ENCODE data around the gene GRIP1.

GRIP1 gene

DNA sequence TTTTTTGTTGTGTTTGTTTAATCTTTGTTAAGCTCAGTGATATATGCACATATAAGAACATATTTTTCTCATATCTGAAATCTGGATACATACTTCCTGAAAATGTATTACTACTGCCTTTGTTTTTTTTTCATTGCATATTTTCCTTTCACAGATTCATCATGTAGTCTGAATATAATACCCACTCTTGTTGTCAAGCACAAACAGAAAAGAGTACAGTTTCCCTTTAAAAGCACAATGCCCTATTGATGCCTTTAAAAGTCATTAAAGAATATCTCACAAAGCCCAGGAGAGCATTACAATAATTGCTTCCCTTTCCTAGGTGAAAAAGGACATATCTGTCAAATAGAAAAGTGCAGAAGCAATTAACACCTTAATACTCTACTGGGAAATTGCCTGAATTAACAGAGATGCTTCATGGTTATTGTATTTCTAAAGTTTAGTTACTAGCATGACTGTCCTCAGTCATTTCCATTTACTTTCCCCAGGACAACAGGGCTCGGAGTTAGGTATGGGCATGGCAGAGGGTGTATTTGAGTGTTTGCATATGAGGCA lies 107.4 kb downstream of the GRIP1 start:
- Histone ChIP-seq H3K4me3 (ENCODE audit: insufficient read depth, low read length, poor library complexity, severe bottlenecking) (no peak overlapping the region), H4K20me1 (ENCODE audit: low read depth, low read length) (no peaks in the 10 kb centered on the region), H3F3A (ENCODE audit: insufficient read depth) (no peaks in the 10 kb centered on the region), H3K27me3 (ENCODE audit: low read length) (no peaks in the 10 kb centered on the region), H3K9me3 (ENCODE audit: insufficient read depth, low read length) (no peaks in the 10 kb centered on the region), H3K4me2 (ENCODE audit: low read depth, low read length, poor library complexity, severe bottlenecking) (no peak overlapping the region), H3K27ac (ENCODE audit: low read depth, low read length) (no peak overlapping the region), H3K79me2 (ENCODE audit: insufficient read depth, low read length) (no peaks in the 10 kb centered on the region), H3K9me2 (replicated peaks; ENCODE audit: insufficient read depth, low read length) (no peaks in the 10 kb centered on the region), H3K9ac (ENCODE audit: low read length) (no peak overlapping the region), H3K36me3 (ENCODE audit: low read length) (no peaks in the 10 kb centered on the region), H2AFZ (ENCODE audit: low read depth, low read length, severe bottlenecking) (no peak overlapping the region)
- TF ChIP-seq EZH2phosphoT487 (conservative IDR thresholded peaks at IDR 0.05; ENCODE audit: low read length): no peak
- TF ChIP-seq, protein P1, sequence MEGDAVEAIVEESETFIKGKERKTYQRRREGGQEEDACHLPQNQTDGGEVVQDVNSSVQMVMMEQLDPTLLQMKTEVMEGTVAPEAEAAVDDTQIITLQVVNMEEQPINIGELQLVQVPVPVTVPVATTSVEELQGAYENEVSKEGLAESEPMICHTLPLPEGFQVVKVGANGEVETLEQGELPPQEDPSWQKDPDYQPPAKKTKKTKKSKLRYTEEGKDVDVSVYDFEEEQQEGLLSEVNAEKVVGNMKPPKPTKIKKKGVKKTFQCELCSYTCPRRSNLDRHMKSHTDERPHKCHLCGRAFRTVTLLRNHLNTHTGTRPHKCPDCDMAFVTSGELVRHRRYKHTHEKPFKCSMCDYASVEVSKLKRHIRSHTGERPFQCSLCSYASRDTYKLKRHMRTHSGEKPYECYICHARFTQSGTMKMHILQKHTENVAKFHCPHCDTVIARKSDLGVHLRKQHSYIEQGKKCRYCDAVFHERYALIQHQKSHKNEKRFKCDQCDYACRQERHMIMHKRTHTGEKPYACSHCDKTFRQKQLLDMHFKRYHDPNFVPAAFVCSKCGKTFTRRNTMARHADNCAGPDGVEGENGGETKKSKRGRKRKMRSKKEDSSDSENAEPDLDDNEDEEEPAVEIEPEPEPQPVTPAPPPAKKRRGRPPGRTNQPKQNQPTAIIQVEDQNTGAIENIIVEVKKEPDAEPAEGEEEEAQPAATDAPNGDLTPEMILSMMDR (IDR thresholded peaks at IDR 0.05; ENCODE audit: insufficient read depth, low read length, poor library complexity, severe bottlenecking): no peak

DNA sequence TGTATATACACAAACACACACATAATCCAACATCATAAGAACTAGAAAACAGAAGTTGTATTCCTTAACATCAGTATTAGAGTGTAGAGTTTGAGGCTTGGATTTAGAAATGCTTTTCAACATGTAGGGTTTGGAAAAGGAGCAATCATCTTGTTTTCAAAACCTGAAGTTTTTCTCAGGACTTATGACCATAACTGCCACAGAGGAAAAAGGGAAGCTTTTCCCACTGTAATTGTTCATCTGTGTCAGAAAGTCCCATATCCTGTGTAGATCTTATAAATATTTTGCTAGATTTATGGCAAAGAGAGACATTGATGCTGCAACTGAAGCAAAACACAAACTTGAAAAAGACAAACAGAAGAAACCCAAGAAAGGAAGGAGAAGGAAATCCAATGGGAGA lies 115.7 kb downstream of the GRIP1 start:
- no peaks in the 10 kb centered on the region for H3K27me3 ChIP-seq (ENCODE audit: low read length)
- H3F3A ChIP-seq (ENCODE audit: insufficient read depth): no peaks in the 10 kb centered on the region
- no peaks in the 10 kb centered on the region for H3K79me2 ChIP-seq (ENCODE audit: insufficient read depth, low read length)
- no peaks in the 10 kb centered on the region for H4K20me1 ChIP-seq (ENCODE audit: low read depth, low read length)
- no peak overlapping the region for H3K4me2 ChIP-seq (ENCODE audit: low read depth, low read length, poor library complexity, severe bottlenecking)
- no peak overlapping the region for H3K27ac ChIP-seq (ENCODE audit: low read depth, low read length)
- H3K9me3 ChIP-seq (ENCODE audit: insufficient read depth, low read length): no peaks in the 10 kb centered on the region
- H3K36me3 ChIP-seq (ENCODE audit: low read length): no peaks in the 10 kb centered on the region
- H2AFZ ChIP-seq (ENCODE audit: low read depth, low read length, severe bottlenecking): no peak overlapping the region
- TF ChIP-seq, protein P1 (IDR thresholded peaks at IDR 0.05; ENCODE audit: insufficient read depth, low read length, poor library complexity, severe bottlenecking): no peak
- no peak for TF ChIP-seq EZH2phosphoT487 (conservative IDR thresholded peaks at IDR 0.05; ENCODE audit: low read length)
- no peak overlapping the region for H3K9ac ChIP-seq (ENCODE audit: low read length)
- no peak overlapping the region for H3K4me3 ChIP-seq (ENCODE audit: insufficient read depth, low read length, poor library complexity, severe bottlenecking)
- no peaks in the 10 kb centered on the region for H3K9me2 ChIP-seq (replicated peaks; ENCODE audit: insufficient read depth, low read length)

DNA sequence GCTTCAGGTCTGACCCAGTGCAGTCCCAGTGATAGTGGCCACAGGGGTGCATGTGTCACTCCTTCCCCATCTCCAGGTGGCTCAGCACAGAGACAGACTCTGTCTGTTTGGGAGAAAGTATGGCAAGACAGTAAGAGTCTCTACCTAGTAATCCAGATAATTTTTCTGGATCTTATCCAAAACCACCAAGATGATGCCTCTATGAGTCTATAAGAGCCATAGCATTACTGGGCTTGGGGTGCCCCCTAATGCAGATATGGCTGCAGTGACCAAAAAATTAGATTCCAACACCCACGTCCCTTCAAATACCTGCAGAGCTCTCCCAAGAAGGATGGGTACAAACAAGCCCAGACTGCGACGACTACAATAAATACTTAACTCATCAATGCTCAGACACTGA lies 123.8 kb downstream of the GRIP1 start:
- H3K4me3 ChIP-seq (ENCODE audit: insufficient read depth, low read length, poor library complexity, severe bottlenecking): no peak overlapping the region
- H4K20me1 ChIP-seq (ENCODE audit: low read depth, low read length): no peaks in the 10 kb centered on the region
- no peak overlapping the region for H2AFZ ChIP-seq (ENCODE audit: low read depth, low read length, severe bottlenecking)
- no peak overlapping the region for H3K9ac ChIP-seq (ENCODE audit: low read length)
- no peak for TF ChIP-seq EZH2phosphoT487 (conservative IDR thresholded peaks at IDR 0.05; ENCODE audit: low read length)
- no peaks in the 10 kb centered on the region for H3K27me3 ChIP-seq (ENCODE audit: low read length)
- H3K36me3 ChIP-seq (ENCODE audit: low read length): no peaks in the 10 kb centered on the region
- H3K9me3 ChIP-seq (ENCODE audit: insufficient read depth, low read length): no peaks in the 10 kb centered on the region
- H3K9me2 ChIP-seq (replicated peaks; ENCODE audit: insufficient read depth, low read length): no peaks in the 10 kb centered on the region
- H3K79me2 ChIP-seq (ENCODE audit: insufficient read depth, low read length): no peaks in the 10 kb centered on the region
- H3K27ac ChIP-seq (ENCODE audit: low read depth, low read length): no peak overlapping the region
- H3F3A ChIP-seq (ENCODE audit: insufficient read depth): no peaks in the 10 kb centered on the region
- H3K4me2 ChIP-seq (ENCODE audit: low read depth, low read length, poor library complexity, severe bottlenecking): no peak overlapping the region

- no peak overlapping the region for H3K9ac ChIP-seq (ENCODE audit: low read length)
- no peaks in the 10 kb centered on the region for H3K9me3 ChIP-seq (ENCODE audit: insufficient read depth, low read length)
- 0 out of 2 replicates have a peak, but pooled peaks cover 10% of the 10 kb centered on the region for H3F3A ChIP-seq (ENCODE audit: insufficient read depth)
- H3K36me3 ChIP-seq (ENCODE audit: low read length): no peaks in the 10 kb centered on the region
- H3K79me2 ChIP-seq (ENCODE audit: insufficient read depth, low read length): no peaks in the 10 kb centered on the region
- no peaks in the 10 kb centered on the region for H3K9me2 ChIP-seq (replicated peaks; ENCODE audit: insufficient read depth, low read length)
- no peak overlapping the region for H2AFZ ChIP-seq (ENCODE audit: low read depth, low read length, severe bottlenecking)
- no peak overlapping the region for H3K4me3 ChIP-seq (ENCODE audit: insufficient read depth, low read length, poor library complexity, severe bottlenecking)
- H3K27ac ChIP-seq (ENCODE audit: low read depth, low read length): no peak overlapping the region
- no peaks in the 10 kb centered on the region for H4K20me1 ChIP-seq (ENCODE audit: low read depth, low read length)
- no peaks in the 10 kb centered on the region for H3K27me3 ChIP-seq (ENCODE audit: low read length)
- no peak overlapping the region for H3K4me2 ChIP-seq (ENCODE audit: low read depth, low read length, poor library complexity, severe bottlenecking)
- TF ChIP-seq EZH2phosphoT487 (conservative IDR thresholded peaks at IDR 0.05; ENCODE audit: low read length): no peak
- TF ChIP-seq, protein P1 (IDR thresholded peaks at IDR 0.05; ENCODE audit: insufficient read depth, low read length, poor library complexity, severe bottlenecking): no peak
Observed at GRCh38 chr12:66552716-66553115, 126.2 kb downstream of the GRIP1 start.

Data from SU-DHL-6 (cell line).